HUDEP-2 (cell line): Measurements from ENCODE around the gene NRAP.

Experiments
- DNase-seq, 76 experiments: peaks; one replicate each; lab custom pipeline; 2025; ENCODE audit not compliant: unreplicated experiment in 76 of 76; lab: John Stamatoyannopoulos, UW

The NRAP gene

GRCh38 chr10:113644185-113645120 lies 19.4 kb downstream of the NRAP start:
- no peak for DNase-seq

- DNase-seq, result no peak
These were observed 20.7 kb downstream of the NRAP start for GRCh38 chr10:113643183-113643582.

- DNase-seq, result no peak
These were observed 22.1 kb downstream of the NRAP start for GRCh38 chr10:113641702-113642101.

- DNase-seq, result no peak
These were observed 23.9 kb downstream of the NRAP start for GRCh38 chr10:113639966-113640365.

- DNase-seq, result no peak
These were observed 32.0 kb downstream of the NRAP start for GRCh38 chr10:113631684-113632367.

GRCh38 chr10:113630929-113631533 lies 32.8 kb downstream of the NRAP start:
- DNase-seq, result no peak

GRCh38 chr10:113628607-113629153 lies 35.2 kb downstream of the NRAP start:
- no peak for DNase-seq

- DNase-seq, result no peak
These were observed 36.0 kb downstream of the NRAP start for GRCh38 chr10:113627836-113628235.

- no peak for DNase-seq
These were observed 37.0 kb downstream of the NRAP start for GRCh38 chr10:113626809-113627355.

GRCh38 chr10:113625461-113626186 lies 38.2 kb downstream of the NRAP start:
- DNase-seq, result no peak

- no peak for DNase-seq
These were observed 41.0 kb downstream of the NRAP start for GRCh38 chr10:113622831-113623230.

- DNase-seq, result no peak
These were observed 42.0 kb downstream of the NRAP start for GRCh38 chr10:113621799-113622198.

GRCh38 chr10:113620936-113621335 lies 42.9 kb downstream of the NRAP start:
- DNase-seq, result no peak

- no peak for DNase-seq
These were observed 43.3 kb downstream of the NRAP start for GRCh38 chr10:113620511-113620910.

- DNase-seq, result no peak
These were observed 44.4 kb downstream of the NRAP start for GRCh38 chr10:113619401-113619800.

GRCh38 chr10:113618338-113618737 lies 45.5 kb downstream of the NRAP start:
- no peak for DNase-seq

GRCh38 chr10:113617086-113617485 lies 46.8 kb downstream of the NRAP start:
- DNase-seq, result no peak

- DNase-seq, result no peak
These were observed 47.4 kb downstream of the NRAP start for GRCh38 chr10:113616244-113617074.

GRCh38 chr10:113613977-113614690 lies 49.7 kb downstream of the NRAP start:
- DNase-seq, result no peak
